HG02623 (cell line): ENCODE measurements around the gene TMEM14C.

Experiments used
- ATAC-seq: cut with Tn5 transposase; IDR thresholded peaks from one replicate; pipeline ENCODE4 v1.9.1; 2021; ENCODE audit warnings: moderate library complexity; ENCODE audit not compliant: unreplicated experiment

The TMEM14C gene

DNA sequence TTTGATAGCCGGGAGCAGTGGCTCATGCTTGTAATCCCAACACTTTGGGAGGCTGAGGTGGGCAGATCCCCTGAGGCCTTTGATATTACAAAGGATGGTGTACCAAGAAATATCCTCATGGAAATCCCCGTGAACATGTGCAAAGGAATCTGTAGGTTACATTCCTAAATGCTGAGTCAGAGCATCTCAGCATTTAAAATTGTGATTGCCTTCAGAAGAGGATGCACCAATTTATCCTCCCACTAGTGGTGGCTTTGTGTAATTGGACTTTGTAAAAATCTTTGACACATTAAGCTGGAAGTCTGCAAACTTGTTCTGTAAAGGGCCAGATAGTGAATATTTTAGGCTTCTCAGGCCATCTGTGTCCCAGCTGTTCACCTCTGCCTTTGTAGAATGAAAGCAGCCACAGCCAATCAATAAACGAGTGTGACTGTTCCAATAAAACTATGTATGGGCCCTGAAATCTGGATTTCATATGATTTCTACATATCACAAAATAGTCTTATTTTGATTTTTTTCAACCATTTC lies 36.5 kb downstream of the TMEM14C start:
- no peak for ATAC-seq

DNA sequence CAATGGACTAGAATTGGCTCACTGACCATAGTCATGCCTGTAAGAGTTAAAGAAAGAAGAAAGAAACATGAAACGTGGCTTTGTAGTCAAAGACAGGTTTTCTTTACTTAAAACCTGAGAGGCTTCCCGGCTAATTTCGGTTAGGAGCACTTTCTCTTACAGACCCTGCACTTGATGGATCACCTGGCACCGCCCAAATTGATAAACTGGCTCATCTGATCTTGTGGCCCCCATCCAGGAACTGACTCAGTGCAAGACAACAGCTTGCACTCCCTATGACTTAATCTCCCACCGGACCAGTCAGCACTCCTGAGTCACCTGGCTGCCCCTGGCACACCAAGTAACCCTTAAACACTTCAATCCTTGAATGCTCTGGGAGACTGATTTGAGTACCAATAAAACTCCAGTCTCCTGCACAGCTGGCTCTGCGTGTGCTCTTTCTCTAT lies 37.0 kb downstream of the TMEM14C start:
- no peak for ATAC-seq

- ATAC-seq: no peak
Measured at GRCh38 chr6:10763006-10763405, 40.1 kb downstream of the TMEM14C start.

DNA sequence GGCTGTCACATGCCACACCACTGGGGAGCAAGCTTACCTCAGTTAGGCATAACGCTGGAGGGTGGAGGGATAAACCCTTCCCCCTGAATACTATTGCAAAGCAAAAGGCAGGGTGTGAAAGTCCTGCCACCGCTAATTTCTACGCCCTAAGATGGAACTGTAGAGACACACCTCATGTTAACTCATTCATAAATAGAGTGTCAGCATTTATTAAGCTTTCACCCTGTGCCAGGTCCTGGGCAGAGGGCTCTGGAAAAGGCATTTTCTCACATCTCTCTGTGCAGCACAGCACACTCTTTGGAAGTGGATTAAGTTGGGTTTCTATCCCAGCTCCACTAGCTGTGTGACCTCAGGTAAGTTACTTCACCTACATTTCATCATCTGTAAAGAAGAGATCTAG lies 46.5 kb downstream of the TMEM14C start:
- no peak for ATAC-seq

DNA sequence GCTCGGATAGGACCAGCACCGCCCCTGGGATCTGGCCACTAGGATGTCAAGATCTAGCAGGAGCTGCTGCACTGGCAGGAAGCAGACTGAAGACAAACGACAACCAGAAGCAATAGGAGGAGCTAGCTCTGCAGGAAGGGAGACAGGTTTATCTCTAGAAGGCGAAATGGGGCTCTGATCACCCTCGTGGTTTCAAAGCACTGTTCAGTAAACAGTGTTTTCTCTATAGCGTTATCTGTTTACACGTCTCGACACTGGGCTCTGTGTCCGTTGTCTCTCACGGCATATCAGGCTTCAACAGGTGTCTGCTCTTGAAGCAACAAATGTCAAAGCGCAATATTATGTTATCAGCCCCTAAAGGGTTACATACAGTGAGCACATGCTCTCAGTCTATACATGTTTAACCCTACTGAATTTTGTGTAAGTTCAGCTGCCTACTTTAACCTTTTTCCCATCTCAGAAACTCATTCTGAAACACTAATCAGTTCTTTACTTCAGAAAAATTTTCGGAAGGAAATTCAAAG lies 48.6 kb downstream of the TMEM14C start:
- ATAC-seq: no peak

DNA sequence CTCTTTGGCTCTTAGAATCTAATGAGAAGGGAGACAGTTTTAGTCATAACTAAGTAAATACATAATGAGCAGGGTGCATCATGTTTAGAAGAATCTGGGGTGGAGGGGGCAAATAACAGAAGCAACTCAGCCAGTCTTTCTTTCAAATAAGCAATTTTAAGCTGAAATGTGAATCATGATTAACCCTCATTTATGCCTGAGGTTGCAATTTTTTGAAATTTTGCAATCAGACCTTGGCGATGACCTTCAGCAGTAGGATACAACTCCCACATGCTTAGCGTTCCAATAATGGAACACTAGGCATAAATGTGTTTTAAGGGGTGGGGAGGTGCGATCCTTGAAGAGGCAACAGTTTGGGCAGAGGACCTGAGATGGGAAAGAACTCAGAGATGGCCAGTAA lies 55.4 kb downstream of the TMEM14C start:
- ATAC-seq: no peak

GRCh38 chr6:10779076-10779475 lies 56.2 kb downstream of the TMEM14C start:
- ATAC-seq: no peak
